ENCODE results near the gene FASTKD3. TPM values are rescaled to one million over a fixed set of nuclear protein-coding genes. Genes with fewer than 3 reads are reported as not detected.

The FASTKD3 gene, protein sequence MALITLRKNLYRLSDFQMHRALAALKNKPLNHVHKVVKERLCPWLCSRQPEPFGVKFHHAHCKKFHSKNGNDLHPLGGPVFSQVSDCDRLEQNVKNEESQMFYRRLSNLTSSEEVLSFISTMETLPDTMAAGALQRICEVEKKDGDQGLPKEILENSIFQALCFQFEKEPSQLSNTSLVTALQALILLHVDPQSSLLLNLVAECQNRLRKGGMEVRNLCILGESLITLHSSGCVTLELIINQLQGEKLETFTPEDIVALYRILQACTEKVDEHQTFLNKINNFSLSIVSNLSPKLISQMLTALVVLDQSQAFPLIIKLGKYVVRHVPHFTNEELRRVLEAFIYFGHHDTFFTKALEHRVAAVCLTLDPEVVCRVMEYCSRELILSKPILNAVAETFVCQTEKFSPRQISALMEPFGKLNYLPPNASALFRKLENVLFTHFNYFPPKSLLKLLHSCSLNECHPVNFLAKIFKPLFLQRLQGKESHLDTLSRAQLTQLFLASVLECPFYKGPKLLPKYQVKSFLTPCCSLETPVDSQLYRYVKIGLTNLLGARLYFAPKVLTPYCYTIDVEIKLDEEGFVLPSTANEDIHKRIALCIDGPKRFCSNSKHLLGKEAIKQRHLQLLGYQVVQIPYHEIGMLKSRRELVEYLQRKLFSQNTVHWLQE
- total RNA-seq, result 12.7 and 15.8 TPM in 2 replicates

DNA sequence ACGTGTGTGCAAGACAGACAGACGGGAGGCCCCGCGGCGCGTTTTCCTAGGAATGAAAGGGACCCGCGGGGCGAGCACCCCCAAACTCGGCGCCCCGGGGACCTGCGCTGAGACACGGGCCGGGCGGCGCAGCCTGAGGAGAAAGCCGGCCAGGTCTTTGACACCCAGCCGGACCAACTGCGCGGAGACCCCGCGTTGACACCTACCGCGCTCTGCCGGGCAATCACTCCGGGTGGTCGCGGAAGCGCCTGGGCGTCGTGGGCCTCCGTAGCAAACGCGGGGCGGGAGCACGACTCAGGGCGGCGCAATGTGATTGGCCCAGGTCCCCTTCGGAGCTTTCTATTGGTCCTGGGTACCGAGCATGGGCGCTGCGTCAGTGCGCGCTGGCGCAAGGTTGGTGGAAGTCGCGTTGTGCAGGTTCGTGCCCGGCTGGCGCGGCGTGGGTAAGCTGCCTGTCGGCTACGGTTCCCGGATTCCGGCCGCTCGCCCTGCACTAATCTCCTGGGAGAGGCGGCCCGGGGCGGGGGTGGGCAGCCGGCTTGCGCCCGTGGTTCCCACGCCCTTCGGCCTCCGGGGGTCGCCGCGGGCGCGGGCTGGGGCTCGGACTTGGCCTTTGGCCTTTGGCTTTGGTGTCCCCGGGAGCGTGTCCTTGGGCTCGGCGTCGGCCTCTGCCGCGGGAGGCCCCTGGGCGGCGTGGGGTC is at the start of gene FASTKD3, which contains the start of gene MTRR:
Gene FASTKD3 (minus strand): TSS at position 259 of the 701 bp plus-strand sequence. CDS start 948 bp downstream, outside the sequence.
Gene MTRR (plus strand): TSS at position 376 of the 701 bp plus-strand sequence. CDS start 1,647 bp downstream, outside the sequence.

GRCh38 chr5:7850395-7851239 is 18.2 kb downstream of the FASTKD3 start, which contains the start of gene CFAP90:
Gene CFAP90 (minus strand): TSS chr5:7851133. CDS start chr5:7851021, 112 bp downstream.

Other genes starting within 250 kb of the FASTKD3 start
- gene CFAP90, start 17.9 kb downstream of the FASTKD3 start, total RNA-seq, result not detected in 2 replicates
- gene MTRR, start 117 bp upstream of the FASTKD3 start, total RNA-seq, result 32.3 and 48.1 TPM in 2 replicates

Measured in vein endothelial cell (primary cell).